GM18858 (cell line): ENCODE measurements around the gene LRRK1.

Experiments
- ATAC-seq: cut with Tn5 transposase; IDR thresholded peaks from one replicate; pipeline ENCODE4 v1.9.1; 2021; ENCODE audit not compliant: unreplicated experiment

Gene LRRK1

DNA sequence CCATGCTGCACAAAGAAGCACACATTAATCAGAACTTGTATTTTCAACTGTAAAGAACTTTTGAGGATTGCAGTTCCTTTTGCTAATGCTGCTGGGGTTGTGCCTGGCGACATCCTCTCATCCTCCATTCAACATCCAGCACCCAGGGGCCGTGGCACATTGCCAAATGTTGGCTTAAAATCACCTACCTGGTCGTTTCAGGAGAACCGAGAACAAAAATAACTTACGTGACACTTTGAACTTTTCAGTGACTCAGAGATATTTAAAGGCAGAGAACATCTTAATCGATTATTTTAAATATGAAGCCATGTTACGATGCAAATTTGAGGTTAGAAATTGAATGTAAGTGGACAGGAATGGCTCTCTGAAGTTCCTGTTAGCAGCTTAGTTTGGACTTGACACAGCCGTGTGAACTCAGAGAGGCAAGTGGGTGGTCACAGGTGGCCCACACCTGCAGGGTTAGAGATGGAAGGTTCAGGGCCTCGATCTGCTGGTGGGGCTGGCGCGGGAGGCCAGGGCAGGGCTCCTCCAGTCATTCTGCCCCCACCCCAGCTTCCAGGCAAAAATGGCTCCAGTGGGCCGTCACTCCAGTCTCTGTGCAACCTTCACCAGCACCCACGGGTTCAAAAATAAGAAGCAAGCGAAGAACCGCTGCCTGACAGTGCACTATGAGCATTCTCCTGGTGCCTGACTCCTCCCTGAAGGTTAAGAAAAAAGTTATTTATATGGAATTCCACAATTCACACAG is 12.2 kb downstream of the LRRK1 start:
- peak; percentile 60 for ATAC-seq

DNA sequence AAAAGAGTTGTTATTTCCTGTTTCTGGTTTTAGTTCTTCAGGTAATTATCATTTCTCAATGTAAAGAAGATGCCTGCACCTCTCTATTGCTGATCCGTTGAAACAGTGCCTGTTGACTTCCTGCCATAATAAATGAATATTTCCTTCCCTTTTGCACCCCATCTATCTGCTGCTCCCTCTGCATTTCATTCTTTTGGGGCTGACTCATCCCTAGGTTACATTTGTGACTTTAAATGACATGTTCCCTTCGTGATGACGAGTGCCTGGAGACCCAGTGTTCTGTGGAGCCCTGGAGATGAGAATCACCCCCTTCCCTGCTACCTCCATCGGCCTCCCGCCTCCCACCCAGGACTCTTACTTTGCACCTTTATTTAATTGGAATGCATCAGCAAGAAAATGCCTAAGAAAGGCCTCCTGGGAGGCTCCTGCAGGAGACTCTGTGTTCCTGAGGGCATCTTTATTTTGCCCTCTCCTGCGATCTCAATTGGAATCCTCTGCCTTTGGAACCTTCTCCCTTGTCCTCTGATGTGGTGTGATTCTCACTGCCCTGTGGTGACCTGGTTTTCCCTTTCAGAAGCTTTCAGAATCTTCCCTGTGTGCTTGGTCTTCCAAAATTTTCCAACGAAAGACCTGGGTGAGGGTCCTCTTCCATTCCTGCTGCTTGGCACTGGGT is 13.7 kb downstream of the LRRK1 start:
- no peak for ATAC-seq

DNA sequence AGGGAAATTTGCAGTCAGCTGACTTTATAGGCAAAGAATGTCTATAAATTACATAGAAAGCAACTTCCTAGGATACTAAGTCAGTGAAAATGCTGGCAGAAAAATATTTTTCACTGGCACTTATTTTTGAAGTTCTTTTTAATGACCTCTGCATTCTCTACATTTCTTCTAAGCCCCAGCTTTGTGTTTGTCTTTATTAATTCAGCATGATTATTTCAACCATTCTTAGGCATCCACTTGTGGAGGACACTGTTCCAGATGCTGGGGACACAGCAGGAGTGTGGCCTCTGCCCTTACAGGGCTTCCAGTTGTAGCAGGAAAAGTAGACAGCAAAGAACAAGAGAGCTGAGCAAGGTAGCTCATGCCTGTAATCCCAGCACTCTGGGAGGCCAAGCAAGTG is 15.0 kb downstream of the LRRK1 start:
- ATAC-seq, result no peak

DNA sequence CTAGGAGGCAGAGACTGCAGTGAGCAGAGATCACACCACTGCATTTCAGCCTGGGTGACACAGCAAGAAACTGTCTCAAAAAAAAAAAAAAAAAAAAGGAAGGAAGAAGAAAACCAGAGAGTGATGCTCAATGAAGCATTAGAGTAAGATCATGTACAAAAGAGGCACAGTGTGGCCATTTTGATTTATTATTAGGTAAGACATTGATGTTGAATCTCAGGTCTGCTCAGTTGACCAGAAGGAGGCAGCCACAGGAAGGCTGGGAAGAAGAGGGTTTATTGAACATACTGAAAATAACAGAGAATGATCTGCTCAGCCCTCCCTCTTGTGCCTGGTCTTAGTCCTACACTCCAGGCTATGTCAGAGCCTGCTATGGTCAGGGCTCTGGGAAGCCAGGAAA is 15.6 kb downstream of the LRRK1 start:
- no peak for ATAC-seq

DNA sequence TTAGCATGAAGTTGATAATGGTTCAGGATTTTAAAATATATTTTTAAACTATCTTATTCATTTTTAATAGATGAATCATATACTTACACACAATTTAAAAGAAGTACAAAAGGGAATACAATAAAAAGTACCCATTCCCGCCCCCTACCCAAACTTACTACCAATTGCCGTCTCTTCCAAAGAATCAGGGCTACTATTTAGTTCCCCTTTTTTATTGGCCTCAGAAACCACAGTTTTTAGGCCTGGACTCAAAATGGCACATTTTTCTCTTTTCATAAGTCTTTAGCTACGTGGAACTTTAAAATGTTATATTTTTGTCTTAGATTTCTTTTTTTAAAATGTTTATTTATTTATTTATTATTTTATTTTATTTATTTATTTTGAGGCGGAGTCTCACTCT is 18.0 kb downstream of the LRRK1 start:
- no peak for ATAC-seq

DNA sequence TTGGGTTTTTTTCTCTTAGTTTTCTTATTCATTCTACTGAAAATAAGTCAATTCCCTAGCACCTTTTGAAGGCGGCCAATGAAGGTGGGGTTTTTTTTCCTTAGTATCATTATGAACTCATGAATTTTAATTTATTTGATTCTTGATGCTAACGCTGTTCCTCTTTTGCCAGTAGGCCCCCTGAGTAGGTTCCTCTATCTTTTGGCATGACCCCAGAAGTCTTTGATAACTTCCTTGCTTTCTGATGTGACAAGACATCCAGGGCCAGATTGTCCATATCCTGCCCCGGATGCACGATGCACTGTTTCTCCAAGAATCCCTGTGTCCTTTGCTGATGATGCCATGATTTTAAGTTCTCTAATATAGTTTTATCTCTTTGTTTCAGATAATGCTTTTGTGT is 20.6 kb downstream of the LRRK1 start:
- ATAC-seq, result no peak

DNA sequence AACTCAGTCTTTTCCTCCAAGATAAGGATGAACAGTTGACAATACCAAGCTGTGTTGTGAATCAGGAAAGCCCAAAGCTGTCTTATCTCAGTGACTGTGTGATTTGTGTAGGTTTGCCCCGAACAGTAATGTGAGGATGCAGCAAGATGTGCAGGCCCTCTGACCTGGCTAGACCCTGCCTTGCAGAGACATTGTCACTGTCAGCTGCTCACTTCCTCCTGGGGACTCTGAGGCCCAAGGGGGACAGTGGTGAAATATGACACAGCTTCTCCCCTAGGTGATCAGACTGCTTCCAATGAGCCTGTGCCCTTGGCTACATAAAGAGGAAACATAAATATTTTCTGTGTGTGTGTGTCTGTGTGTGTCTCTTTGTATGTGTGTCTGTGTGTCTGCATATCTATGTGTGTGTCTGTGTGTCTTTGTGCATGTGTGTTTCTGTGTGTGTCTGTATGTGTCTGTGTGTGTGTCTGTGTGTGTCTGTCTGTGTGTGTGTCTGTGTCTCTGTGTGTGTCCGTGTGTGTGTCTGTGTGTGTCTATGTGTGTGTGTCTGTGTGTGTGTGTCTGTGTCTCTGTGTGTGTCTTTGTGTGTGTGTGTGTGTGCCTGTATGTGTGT is 21.7 kb downstream of the LRRK1 start:
- ATAC-seq, result peak; percentile 66

DNA sequence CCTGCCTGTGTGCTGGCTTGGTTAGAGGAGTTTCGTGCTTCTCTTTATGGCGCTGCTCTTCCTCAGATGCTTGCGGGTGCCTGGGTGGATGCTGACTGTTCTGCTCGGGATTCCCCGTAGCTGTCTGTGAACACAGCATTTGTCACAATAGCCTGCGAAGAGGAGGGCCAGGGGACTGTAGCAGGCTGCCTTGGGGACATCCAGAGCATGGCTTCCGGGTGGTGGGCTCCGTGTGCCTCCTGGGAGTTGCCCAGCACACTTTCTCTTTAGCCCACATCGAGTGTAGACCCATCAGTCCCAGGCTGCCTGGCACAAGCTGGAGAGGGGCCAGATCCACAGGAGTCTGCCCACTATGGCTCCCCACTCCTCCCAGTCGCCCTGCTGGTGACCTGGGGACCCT is 22.4 kb downstream of the LRRK1 start:
- peak; percentile 41 for ATAC-seq

DNA sequence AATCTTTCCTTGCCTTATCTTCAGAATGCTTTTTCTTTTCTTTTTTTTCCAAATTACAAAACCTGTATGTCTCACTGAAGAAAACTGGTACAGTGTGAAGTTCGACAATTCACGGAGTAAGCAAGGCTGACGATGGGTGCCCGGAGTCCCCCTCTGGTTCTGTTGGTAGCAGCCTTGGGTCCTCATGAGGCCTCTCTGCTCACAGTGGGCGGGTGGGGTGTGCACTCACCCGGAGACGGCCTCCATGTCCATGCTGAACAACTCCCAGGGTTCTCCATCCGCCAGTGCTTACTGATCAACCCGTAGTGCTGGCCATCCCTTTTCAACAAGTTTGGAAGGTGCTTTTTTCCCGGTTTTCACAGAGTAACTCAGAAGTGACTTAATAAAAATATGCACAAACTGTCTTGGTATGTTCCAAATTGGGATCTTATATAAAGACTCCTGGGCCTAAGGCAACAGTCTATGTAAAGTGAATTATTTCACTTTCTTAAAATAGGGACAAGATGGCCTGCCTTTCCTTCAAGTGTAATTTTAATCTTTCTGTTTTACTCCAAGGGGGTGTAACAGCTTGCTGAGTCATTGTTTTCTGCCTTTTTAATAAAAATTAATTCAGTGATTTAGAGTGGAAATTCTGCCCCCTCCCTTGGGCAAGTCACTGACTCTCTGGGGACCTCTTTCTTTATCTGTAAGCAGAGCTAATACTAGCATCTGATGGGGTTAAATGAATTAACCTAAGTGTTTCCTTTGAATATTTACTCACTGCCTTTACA is 23.7 kb downstream of the LRRK1 start:
- ATAC-seq, result no peak

DNA sequence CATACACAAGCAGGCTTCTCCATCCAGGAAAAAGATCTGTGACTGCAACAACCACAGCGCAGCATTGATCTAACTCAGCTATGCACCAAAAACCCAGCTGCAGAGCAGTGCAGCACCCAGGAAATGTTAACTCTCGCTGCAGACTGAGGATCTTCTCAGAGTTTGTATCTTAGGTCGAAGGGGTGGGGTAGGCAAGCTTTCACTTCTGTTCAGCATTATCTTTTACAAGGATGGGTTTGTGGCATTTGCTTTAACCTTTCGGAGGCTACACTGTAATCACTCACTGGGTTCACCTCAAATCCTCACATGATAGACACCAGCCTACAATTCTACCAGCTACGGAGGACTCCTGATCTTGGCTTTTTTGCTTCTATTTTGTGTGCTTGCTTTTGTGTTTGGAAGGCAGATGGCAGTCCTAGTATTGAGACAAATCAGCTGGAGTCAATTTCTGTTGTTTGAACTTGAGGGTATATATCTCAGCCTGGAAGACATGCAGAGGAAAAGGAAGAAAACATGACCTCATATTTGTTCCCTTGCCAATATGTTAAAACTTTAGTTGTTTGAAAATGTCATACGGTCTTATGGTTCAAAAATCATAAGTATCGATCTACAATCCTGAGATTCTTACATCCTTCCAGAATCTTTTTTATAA is 25.2 kb downstream of the LRRK1 start:
- ATAC-seq, result peak; percentile 29

DNA sequence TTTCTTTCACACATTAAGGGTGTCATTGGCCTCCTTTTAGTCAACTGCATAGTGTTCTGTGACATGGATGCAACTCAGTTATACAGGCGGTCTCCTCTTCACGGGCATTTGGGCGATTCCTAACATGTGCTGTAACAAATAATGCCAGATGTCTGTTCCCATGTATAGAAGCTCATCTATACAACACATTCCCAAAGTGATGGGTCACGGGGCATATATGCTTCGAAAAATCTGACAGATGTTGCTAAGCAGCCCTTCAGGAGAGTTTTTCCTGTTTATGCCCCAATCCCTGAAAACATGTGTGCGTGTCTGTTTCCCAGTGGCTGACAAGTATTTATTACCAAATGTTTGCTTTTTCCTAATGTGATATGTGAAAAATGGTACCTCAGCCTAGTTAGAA is 25.8 kb downstream of the LRRK1 start:
- no peak for ATAC-seq

DNA sequence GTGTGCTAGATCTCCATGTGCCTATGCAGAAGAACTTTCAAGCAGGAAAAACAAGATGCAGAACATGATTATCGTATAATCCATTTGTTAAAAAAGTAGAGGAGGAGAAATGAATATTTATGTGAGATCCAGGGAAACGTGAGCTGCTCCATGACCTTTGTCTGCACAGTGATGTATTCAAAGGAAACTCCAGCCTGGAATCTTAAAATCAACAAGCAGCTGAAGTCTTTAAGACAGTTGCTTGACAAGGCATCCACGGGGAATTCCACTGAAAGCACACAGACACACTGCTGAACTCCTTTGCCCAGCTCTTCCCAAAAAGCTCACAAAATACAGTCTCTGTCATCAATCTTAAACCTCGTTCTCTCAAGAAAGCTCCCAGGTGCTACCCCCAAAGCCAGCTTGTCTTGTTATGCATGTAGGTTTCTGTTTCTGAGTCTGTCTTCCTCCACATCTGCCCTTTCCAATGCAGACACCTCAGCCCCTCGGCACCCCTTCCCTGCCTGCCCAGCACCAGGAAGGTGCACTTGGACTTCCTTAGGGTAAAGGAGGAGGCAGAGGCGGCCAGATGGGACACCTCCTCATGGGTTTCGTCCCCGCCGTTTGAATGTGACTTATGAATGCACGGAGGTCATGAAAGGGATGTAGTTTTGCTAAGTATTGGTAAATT is 28.7 kb downstream of the LRRK1 start:
- ATAC-seq, result peak; percentile 36

DNA sequence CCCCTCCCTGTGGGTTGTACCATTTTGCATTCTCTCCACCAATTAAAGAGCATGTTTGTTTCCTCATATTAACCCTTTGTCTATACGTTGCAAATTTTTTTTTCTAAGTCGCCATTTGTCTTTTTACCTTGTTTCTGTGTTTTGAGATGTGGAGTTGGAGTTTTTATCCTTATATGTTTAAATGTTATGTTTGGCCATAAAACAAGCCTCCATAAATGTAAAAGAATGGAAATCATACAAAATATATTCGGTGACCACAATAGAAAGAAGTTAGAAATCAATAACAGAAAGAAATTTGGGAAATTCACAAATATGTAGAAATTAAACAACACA is 29.2 kb downstream of the LRRK1 start:
- ATAC-seq, result no peak

DNA sequence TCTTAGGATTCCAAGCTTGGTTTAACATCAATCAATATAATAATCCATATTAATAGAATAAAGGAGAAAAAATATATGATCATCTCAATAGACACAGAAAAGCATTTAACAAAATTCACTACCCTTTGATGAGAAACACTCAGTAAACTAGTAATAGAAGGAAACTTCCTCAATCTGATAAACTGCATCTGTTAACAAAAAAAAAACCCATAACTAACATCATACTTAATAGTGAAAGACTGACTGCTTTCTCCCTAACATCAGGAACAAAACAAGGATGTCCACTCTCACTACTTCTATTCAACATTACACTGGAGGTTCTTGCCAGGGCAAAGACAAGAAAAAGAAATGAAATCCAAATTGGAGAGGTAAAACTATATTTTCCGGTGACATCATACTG is 30.5 kb downstream of the LRRK1 start:
- ATAC-seq, result no peak

DNA sequence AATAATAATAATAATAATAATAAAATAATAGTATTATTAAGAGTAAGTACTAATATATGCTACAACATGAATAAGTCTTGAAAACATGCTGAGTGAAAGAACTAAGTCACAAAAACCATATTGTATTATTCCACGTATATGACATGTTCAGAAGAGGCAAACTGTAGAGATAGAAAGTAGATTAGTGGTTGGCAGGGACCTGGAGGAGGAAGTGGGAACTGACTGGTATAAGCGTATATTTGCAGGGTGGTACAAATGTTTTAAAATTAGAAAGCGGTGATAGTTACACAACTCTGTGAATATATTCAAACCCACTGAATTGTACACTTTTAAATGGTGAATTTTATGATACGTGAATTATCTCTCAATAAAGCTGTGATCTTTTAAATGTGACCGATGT is 32.8 kb downstream of the LRRK1 start:
- no peak for ATAC-seq

DNA sequence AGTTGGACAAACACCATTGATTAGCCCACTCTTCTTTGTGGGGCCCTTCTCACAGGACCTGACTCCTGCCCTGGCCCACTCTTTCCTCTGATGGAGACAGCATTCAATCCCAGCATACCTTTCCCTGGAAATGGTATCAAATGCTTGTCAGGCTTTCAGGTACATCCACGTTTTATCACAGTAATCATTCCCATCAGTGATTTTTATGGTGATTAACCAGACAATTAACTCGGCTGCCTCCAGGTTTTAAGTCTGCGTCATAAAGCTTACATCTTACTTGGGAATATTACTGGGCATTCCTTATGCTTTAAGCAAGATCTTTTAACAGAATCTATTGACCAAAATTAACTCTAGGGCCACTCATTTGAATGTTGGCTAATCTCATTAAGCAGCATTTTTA is 33.4 kb downstream of the LRRK1 start:
- ATAC-seq, result no peak

DNA sequence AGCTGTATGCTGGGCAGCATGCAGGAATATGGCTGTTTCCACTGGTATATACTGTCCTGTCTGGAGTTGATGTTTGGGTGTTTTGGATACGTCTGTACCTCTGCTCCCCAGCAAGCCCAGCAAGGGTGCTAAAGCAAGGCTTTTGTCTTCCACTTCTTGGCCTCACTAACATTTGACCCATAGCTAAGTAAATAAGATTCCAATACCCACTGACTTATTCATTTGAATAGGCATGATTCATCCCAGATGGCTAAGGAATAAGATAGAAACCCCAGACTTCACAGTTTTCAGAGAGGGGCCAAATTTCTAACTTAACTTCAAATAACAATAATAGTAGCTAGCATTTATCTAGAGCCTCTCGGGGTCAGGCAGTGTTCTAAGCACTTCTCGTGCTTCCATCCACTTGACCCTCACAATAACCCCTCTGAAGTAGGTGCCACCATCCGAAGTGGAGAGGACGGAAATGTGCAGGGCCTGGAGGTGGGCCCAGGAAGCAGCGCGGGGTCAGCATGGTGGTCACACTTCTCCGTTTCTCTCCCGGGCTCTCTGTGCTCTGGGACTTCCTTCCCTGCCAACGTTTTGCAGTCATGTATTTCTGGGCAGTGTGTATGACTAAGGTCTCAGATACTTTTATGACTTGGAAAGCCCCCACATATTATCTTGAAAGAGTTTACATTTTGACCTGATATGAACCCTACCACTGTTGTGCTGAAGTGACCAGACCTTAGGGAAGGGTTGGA is 39.3 kb downstream of the LRRK1 start:
- no peak for ATAC-seq

DNA sequence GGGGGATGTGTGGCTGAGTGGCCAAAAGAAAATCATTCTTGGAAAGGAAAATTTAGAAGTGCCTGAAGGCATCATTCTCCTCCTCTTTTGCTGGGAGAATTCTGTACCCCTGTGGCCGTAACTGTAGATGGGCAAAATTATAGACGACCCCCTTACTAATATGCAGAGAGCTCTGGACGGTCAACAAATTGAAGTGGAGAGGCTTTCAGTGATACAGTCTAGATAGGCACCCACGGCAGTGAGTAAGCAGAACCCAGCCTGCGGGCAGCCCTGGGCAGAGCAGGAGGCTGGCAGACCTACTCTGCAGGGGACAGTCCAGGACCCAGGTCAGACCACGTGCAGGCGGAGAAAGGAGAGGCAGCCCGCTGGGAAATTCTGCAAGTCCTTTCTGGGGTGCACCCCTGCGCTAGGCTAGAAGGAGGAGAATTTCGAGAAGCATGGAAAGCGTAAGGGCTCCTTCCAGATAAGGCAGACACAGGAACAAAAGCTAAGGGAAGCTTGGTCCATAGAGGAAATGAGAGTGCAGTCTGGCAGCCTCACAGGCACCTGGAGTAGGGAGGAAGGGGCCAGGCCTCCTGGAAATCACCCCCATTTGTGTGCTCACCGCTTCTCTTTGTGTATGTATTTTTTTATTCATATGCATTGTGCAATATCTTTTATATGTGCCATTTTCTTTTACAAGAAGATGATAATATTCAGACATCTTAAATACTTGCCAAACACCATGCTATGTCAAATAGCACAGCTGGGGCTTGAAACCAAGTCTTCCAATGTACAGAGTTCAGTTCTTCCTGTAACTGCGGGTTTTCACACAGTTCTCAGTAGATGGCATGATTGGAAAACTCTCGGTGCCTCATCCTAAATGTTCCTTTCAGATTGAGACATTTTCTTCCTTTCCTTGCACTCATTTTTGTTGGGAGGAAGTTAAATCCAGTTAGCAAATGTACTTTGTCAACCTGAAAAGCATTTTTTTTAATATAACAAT is 40.2 kb downstream of the LRRK1 start:
- ATAC-seq, result no peak

DNA sequence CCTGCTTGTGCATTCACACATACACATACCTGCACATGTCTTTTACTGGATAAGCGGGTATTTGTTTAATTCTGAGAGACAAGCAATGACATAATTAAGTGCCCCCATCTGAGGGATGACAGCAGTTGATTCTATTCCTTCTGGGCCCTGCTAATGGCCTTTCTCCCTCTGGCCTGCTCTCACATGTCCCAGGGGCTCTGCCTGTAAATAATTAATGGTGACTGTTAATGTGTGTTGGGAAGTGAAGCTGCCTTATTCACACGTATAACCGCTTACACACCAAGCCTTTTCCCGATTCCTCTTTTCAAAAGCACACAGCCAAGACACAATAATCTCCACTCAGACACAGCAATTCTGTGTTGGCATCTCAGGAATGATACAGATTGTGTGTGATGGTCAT is 47.8 kb downstream of the LRRK1 start:
- peak; percentile 52 for ATAC-seq
